Islet precursor cell (in vitro differentiated cells): ENCODE data around the gene TMTC2.
"Not testable (repeated sequence)": the region's sequence is repeated elsewhere in the genome, so short reads cannot be mapped to it uniquely, and the experiment has no call there.

ENCODE experiments used
- DNase-seq: peaks from one replicate; pipeline ENCODE4 v3.0.0-alpha.2; 2018

The TMTC2 gene

GRCh38 chr12:82730953-82731459 lies 44.3 kb downstream of the TMTC2 start:
- no peak for DNase-seq

GRCh38 chr12:82740129-82741000 lies 53.7 kb downstream of the TMTC2 start:
- peak; percentile 71 for DNase-seq

- DNase-seq: no peak
Measured at GRCh38 chr12:82745063-82745674, 58.5 kb downstream of the TMTC2 start.

- DNase-seq: no peak
Measured at GRCh38 chr12:82745807-82746206, 59.1 kb downstream of the TMTC2 start.

- no peak for DNase-seq
Measured at GRCh38 chr12:82746668-82747067, 60.0 kb downstream of the TMTC2 start.

- DNase-seq: no peak
Measured at GRCh38 chr12:82749015-82749414, 62.3 kb downstream of the TMTC2 start.

- no peak for DNase-seq
Measured at GRCh38 chr12:82754856-82755255, 68.2 kb downstream of the TMTC2 start.

- DNase-seq: no peak
Measured at GRCh38 chr12:82756303-82756702, 69.6 kb downstream of the TMTC2 start.

- no peak for DNase-seq
Measured at GRCh38 chr12:82757059-82757458, 70.4 kb downstream of the TMTC2 start.

- no peak for DNase-seq
Measured at GRCh38 chr12:82757656-82758055, 71.0 kb downstream of the TMTC2 start.

- DNase-seq: no peak
Measured at GRCh38 chr12:82758749-82759330, 72.1 kb downstream of the TMTC2 start.

GRCh38 chr12:82760423-82760822 lies 73.7 kb downstream of the TMTC2 start:
- DNase-seq: no peak

- not testable (repeated sequence) for DNase-seq
Measured at GRCh38 chr12:82765206-82765605, 78.5 kb downstream of the TMTC2 start.

- DNase-seq: peak; percentile 82
Measured at GRCh38 chr12:82765971-82766705, 79.4 kb downstream of the TMTC2 start.

- no peak for DNase-seq
Measured at GRCh38 chr12:82774666-82775065, 88.0 kb downstream of the TMTC2 start.

GRCh38 chr12:82780517-82780916 lies 93.8 kb downstream of the TMTC2 start:
- no peak for DNase-seq

- no peak for DNase-seq
Measured at GRCh38 chr12:82781309-82781997, 94.7 kb downstream of the TMTC2 start.

GRCh38 chr12:82783435-82783834 lies 96.7 kb downstream of the TMTC2 start:
- no peak for DNase-seq

GRCh38 chr12:82787016-82787415 lies 100.3 kb downstream of the TMTC2 start:
- DNase-seq: no peak

GRCh38 chr12:82788594-82788993 lies 101.9 kb downstream of the TMTC2 start:
- no peak for DNase-seq

- no peak for DNase-seq
Measured at GRCh38 chr12:82789674-82790073, 103.0 kb downstream of the TMTC2 start.

- no peak for DNase-seq
Measured at GRCh38 chr12:82793751-82794281, 107.1 kb downstream of the TMTC2 start.
